ENCODE data around the gene FADS2.

GRCh38 chr11:61800331-61801281 lies 27.5 kb upstream of the FADS2 start:
- TF ChIP-seq CTCF (IDR thresholded peaks at IDR 0.05), result no peak
- TF ChIP-seq POLR2A (IDR thresholded peaks at IDR 0.05), result no peak
